ENCODE results near the gene RGS7.

- TF ChIP-seq CTCF (IDR thresholded peaks at IDR 0.05) (no peak), POLR2AphosphoS5 (IDR thresholded peaks at IDR 0.05; ENCODE audit: insufficient read depth in 1 of 2, low read depth in 1 of 2) (no peak)
Observed at GRCh38 chr1:240813720-240814119, 543.3 kb downstream of the RGS7 start.

Measured in vagina (tissue), 2 donors.